Smooth muscle cell (in vitro differentiated cells): ENCODE data around the gene RABEP1. TPM values are rescaled to one million over a fixed set of nuclear protein-coding genes. Genes with fewer than 3 reads are reported as not detected.

ENCODE experiments used
- DNase-seq: peaks from one replicate; lab custom pipeline; 2025; ENCODE audit not compliant: unreplicated experiment; lab: John Stamatoyannopoulos, UW
- H2AFZ ChIP-seq: fragments of 200-600 bp; sonication (generic); 2 replicates; pipeline ENCODE4 v1.6.0; 2016; ENCODE audit warnings: antibody characterized with exemption, low read depth, mild to moderate bottlenecking
- H3F3A ChIP-seq: fragments of 200-600 bp; sonication (generic); 2 replicates; pipeline ENCODE4 v1.6.0; 2017; ENCODE audit warnings: antibody characterized with exemption, low read depth
- H3K27ac ChIP-seq: fragments of 200-600 bp; sonication (generic); 2 replicates; pipeline ENCODE4 v1.5.1; 2016; ENCODE audit warnings: low read depth, mild to moderate bottlenecking
- H3K27me3 ChIP-seq: fragments of 200-600 bp; sonication (generic); 2 replicates; pipeline ENCODE4 v1.6.1; 2016; ENCODE audit warnings: low read depth, mild to moderate bottlenecking
- H3K36me3 ChIP-seq: fragments of 200-600 bp; sonication (generic); 2 replicates; pipeline ENCODE4 v1.5.1; 2016; ENCODE audit warnings: low read depth
- H3K4me1 ChIP-seq: fragments of 200-600 bp; sonication (generic); 2 replicates; pipeline ENCODE4 v1.5.1; 2016; ENCODE audit warnings: low read depth
- H3K4me2 ChIP-seq: fragments of 200-600 bp; sonication (generic); 2 replicates; pipeline ENCODE4 v1.6.0; 2016; ENCODE audit warnings: mild to moderate bottlenecking
- H3K4me3 ChIP-seq: fragments of 200-600 bp; sonication (generic); 2 replicates; pipeline ENCODE4 v1.5.1; 2016; ENCODE audit warnings: mild to moderate bottlenecking
- H3K79me2 ChIP-seq: fragments of 200-600 bp; sonication (generic); 2 replicates; pipeline ENCODE4 v1.6.0; 2016; ENCODE audit warnings: low read depth, mild to moderate bottlenecking
- H3K9ac ChIP-seq: fragments of 200-600 bp; sonication (generic); 2 replicates; pipeline ENCODE4 v1.6.0; 2016; ENCODE audit warnings: low read depth
- H3K9me3 ChIP-seq: fragments of 200-600 bp; sonication (generic); replicated peaks from 2 replicates; pipeline ENCODE4 v1.5.1; 2016; ENCODE audit warnings: low read depth
- H4K20me1 ChIP-seq: fragments of 200-600 bp; sonication (generic); 2 replicates; pipeline ENCODE4 v1.6.0; 2016; ENCODE audit warnings: low read depth
- WGBS: methylation state at CpG from one replicate; pipeline ENCODE4 v1.1.7; 2016; ENCODE audit warnings: low lambda C conversion rate; 5-methylcytosine and 5-hydroxymethylcytosine counted together
- polyA plus RNA-seq: library from polyadenylated mRNA; unstranded; fragments of >200 nt; fragmentation: Nextera tagmentation; extraction: Ambion mirVana; gene quantifications from 2 replicates; pipeline ENCODE4 v1.2.1, GENCODE V29; 2016
- total RNA-seq: library from RNA; depleted of rRNA; stranded (reverse); fragments of >200 nt; gene quantifications from 2 replicates; pipeline ENCODE4 v1.2.3, GENCODE V29; 2014
- TF ChIP-seq, protein P1 (sequence below): fragments of 200-600 bp; sonication (generic); IDR thresholded peaks from 2 replicates; pipeline ENCODE4 v1.5.1; 2017; ENCODE audit warnings: borderline replicate concordance, mild to moderate bottlenecking, antibody characterized with exemption; ENCODE audit not compliant: insufficient read depth, poor library complexity, severe bottlenecking

RABEP1 gene
- total and polyA plus RNA-seq, 2 experiments from 2014 or later, result 25.3 to 26.5 TPM

DNA sequence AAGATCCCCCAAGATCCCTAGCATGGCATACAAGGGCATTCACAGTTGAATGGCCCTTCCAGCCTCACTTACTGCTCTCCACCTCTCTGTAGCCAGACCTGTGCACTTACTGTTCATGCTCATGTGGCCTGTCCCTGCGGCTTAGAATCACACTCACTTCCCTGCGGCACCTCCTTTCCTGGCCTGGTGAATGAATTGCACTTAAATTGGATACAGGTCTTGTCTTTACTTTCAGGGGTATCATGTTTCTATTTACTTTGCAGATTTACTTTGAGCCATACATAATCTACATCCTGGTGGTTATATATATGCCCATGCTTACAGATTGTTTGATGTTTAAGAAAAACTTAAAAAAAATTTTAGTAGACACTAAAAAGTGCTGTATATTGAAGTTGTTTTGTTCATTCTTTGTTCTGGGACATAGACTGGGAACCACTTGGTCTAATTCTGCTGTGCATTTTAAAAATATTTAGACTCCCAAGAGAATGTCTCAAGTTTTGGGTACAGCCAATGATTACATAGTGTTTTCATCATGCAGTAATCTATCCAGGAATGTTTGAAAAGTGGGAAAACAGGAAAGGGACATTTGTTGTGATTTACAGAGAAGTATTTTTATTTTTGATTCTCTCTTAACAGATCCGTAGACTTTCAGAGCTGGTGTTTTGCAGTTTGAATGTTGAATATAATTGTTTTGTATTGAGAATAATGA is 73.5 kb downstream of the RABEP1 start:
- no peaks in the 10 kb centered on the region for H3K27me3 ChIP-seq
- 98% methylated on average over 3 of the region's 3 CpGs for WGBS
- H3K9me3 ChIP-seq, result no peaks in the 10 kb centered on the region
- no peaks in the 10 kb centered on the region for H3F3A ChIP-seq
- H3K9ac ChIP-seq, result no peak overlapping the region
- H2AFZ ChIP-seq, result no peak overlapping the region
- no peaks in the 10 kb centered on the region for H4K20me1 ChIP-seq
- DNase-seq, result no peak
- no peaks in the 10 kb centered on the region for H3K4me1 ChIP-seq
- TF ChIP-seq, protein P1, sequence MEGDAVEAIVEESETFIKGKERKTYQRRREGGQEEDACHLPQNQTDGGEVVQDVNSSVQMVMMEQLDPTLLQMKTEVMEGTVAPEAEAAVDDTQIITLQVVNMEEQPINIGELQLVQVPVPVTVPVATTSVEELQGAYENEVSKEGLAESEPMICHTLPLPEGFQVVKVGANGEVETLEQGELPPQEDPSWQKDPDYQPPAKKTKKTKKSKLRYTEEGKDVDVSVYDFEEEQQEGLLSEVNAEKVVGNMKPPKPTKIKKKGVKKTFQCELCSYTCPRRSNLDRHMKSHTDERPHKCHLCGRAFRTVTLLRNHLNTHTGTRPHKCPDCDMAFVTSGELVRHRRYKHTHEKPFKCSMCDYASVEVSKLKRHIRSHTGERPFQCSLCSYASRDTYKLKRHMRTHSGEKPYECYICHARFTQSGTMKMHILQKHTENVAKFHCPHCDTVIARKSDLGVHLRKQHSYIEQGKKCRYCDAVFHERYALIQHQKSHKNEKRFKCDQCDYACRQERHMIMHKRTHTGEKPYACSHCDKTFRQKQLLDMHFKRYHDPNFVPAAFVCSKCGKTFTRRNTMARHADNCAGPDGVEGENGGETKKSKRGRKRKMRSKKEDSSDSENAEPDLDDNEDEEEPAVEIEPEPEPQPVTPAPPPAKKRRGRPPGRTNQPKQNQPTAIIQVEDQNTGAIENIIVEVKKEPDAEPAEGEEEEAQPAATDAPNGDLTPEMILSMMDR, result no peak
- H3K27ac ChIP-seq, result no peak overlapping the region
- no peak overlapping the region for H3K4me3 ChIP-seq
- H3K36me3 ChIP-seq, result no peaks in the 10 kb centered on the region
- H3K4me2 ChIP-seq, result no peak overlapping the region
- H3K79me2 ChIP-seq, result no peaks in the 10 kb centered on the region

DNA sequence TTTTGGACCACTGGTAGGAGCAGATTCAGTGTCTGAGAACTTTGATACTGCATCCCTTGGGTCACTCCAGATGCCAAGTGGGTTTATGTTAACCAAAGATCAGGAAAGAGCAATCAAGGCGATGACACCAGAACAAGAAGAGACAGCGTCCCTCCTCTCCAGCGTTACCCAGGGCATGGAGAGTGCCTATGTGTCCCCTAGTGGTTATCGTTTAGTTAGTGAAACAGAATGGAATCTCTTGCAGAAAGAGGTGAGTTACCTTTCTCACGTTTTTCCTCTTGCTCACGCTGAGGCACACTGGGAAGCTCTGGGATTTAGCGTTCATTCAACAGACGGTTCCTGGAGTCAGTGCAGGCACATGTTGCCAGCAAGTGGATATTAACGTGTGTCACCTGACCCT is 79.3 kb downstream of the RABEP1 start:
- H3K27ac ChIP-seq, result no peak overlapping the region
- H4K20me1 ChIP-seq, result no peaks in the 10 kb centered on the region
- no peak for DNase-seq
- H3K9me3 ChIP-seq, result no peaks in the 10 kb centered on the region
- H3K9ac ChIP-seq, result no peak overlapping the region
- peaks cover 14% of the 10 kb centered on the region for H3K36me3 ChIP-seq
- 75% methylated on average over 9 of the region's 9 CpGs for WGBS
- H3K4me3 ChIP-seq, result no peak overlapping the region
- H3K79me2 ChIP-seq, result no peaks in the 10 kb centered on the region
- no peaks in the 10 kb centered on the region for H3F3A ChIP-seq
- H3K27me3 ChIP-seq, result no peaks in the 10 kb centered on the region
- no peak overlapping the region for H3K4me2 ChIP-seq
- TF ChIP-seq, protein P1, result no peak
- H3K4me1 ChIP-seq, result no peaks in the 10 kb centered on the region
- H2AFZ ChIP-seq, result no peak overlapping the region

DNA sequence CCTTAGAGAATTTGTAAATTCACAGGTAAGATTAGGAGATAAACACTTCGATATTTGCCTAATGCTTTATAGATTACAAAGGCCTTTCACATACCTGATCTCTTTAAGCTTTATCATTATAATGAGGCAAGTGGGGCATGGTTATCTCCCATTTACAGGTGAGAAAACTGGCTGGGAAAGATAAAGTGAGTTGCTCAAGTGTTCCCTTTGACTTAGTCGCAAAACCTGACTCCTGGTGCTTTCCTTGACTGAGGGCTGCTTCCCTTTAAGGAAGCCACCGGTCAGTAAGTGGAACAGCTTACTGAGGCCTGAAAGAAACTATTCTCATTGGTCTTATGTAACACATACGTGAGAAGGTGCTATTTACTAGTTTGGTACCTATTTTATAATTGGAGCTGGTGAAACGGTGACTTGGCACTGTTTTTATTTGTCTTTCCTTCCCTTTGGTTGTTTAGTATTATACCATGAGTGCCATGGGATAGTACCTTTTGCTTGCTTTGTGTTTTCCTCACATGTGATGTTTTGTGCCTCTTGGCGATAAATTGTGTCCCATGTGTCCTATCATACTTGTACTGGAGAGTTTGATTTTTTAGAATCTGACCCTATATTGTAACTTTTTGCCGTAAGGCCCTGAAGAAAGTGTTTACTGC is 80.2 kb downstream of the RABEP1 start:
- peaks cover 14% of the 10 kb centered on the region for H3K36me3 ChIP-seq
- no peak overlapping the region for H3K27ac ChIP-seq
- no peaks in the 10 kb centered on the region for H3K4me1 ChIP-seq
- WGBS, result 82% methylated on average over 7 of the region's 7 CpGs
- no peak overlapping the region for H3K4me3 ChIP-seq
- H4K20me1 ChIP-seq, result no peaks in the 10 kb centered on the region
- no peaks in the 10 kb centered on the region for H3K9me3 ChIP-seq
- no peaks in the 10 kb centered on the region for H3K79me2 ChIP-seq
- no peak overlapping the region for H3K9ac ChIP-seq
- DNase-seq, result no peak
- no peak overlapping the region for H2AFZ ChIP-seq
- TF ChIP-seq, protein P1, result no peak
- no peaks in the 10 kb centered on the region for H3K27me3 ChIP-seq
- H3K4me2 ChIP-seq, result no peak overlapping the region
- no peaks in the 10 kb centered on the region for H3F3A ChIP-seq
